Spleen (tissue), 7 donors: ENCODE results near the gene TMC5.

Experiments
- POLR2A ChIP-seq, 3 donors: fragments of 450-650 bp; IDR thresholded peaks; one replicate each; pipeline ENCODE4 v1.5.1; 2017; ENCODE audit warnings: antibody characterized with exemption in 3 of 3, mild to moderate bottlenecking in 1 of 3
- POLR2AphosphoS5 ChIP-seq, 3 donors: sonication (generic); formaldehyde crosslinking; IDR thresholded peaks; one replicate each; pipeline ENCODE4 v1.5.1; 2017; ENCODE audit warnings: antibody characterized with exemption in 3 of 3
- TF ChIP-seq, protein P1 (sequence below), 11 experiments: fragments of 200-600 bp in 7 of 11; fragments of 450-650 bp in 4 of 11; sonication (generic) in 4 of 11; IDR thresholded peaks in 8 of 11; conservative IDR thresholded peaks in 3 of 11; 1 replicate in 7 of 11; 2 replicates in 4 of 11; pipeline versions ENCODE4 v1.4.0 to v1.8.0; 2016 to 2021; ENCODE audit warnings: antibody characterized with exemption in 11 of 11, inconsistent platforms in 4 of 11, mild to moderate bottlenecking in 1 of 11
- donor health status: DM: no; HTN: no; CAD: no; lungs with moderate emphysema.
- donor health status: DM: no; HTN: no; CAD: no.
- donor health status: DM: no; HTN: no; CAD: no.

DNA sequence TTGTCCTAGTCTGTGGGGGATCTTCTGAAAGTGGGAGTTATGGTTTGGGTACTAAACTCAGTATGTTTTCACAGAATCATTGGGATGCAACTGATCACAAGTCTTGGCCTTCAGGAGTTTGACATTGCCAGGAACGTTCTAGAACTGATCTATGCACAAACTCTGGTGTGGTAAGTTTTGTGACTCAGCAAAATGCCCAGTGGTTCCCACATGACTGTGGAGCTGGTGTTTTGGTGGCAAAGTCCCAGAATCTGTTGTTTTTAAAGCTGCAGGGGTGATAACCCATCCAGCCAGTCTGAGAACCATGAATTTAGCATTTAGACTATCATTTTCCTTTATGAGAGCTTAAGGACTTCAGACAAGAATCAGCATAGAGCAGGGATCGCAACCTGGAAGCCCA, 63.6 kb downstream of the TMC5 start:
- TF ChIP-seq, protein P1, sequence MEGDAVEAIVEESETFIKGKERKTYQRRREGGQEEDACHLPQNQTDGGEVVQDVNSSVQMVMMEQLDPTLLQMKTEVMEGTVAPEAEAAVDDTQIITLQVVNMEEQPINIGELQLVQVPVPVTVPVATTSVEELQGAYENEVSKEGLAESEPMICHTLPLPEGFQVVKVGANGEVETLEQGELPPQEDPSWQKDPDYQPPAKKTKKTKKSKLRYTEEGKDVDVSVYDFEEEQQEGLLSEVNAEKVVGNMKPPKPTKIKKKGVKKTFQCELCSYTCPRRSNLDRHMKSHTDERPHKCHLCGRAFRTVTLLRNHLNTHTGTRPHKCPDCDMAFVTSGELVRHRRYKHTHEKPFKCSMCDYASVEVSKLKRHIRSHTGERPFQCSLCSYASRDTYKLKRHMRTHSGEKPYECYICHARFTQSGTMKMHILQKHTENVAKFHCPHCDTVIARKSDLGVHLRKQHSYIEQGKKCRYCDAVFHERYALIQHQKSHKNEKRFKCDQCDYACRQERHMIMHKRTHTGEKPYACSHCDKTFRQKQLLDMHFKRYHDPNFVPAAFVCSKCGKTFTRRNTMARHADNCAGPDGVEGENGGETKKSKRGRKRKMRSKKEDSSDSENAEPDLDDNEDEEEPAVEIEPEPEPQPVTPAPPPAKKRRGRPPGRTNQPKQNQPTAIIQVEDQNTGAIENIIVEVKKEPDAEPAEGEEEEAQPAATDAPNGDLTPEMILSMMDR (IDR thresholded peaks at IDR 0.05 in 8 of 11, conservative IDR thresholded peaks at IDR 0.05 in 3 of 11): no peak
- TF ChIP-seq POLR2A (IDR thresholded peaks at IDR 0.05) (no peak), POLR2AphosphoS5 (IDR thresholded peaks at IDR 0.05) (no peak)
